HEK293 (cell line): ENCODE measurements around the gene GRAMD1B.
A peak's percentile ranks its signal among the peaks of the same experiment; 100 is the strongest.

Experiments used
- ATF2 ChIP-seq: fragments of 450-650 bp; formaldehyde crosslinking; IDR thresholded peaks from 2 replicates; pipeline ENCODE4 v1.5.1; 2016; ENCODE audit warnings: missing biosample characterization, missing genetic modification characterization, low read depth
- EGR2 ChIP-seq: fragments of 450-650 bp; formaldehyde crosslinking; IDR thresholded peaks from 2 replicates; pipeline ENCODE4 v1.5.1; 2016; ENCODE audit warnings: low read depth, missing biosample characterization, missing genetic modification characterization
- FEZF1 ChIP-seq: fragments of 450-650 bp; formaldehyde crosslinking; IDR thresholded peaks from 2 replicates; pipeline ENCODE4 v1.5.1; 2016; ENCODE audit warnings: missing biosample characterization, missing genetic modification characterization
- GLI2 ChIP-seq: fragments of 450-650 bp; formaldehyde crosslinking; IDR thresholded peaks from 2 replicates; pipeline ENCODE4; 2017; ENCODE audit warnings: missing biosample characterization, missing genetic modification characterization, low read depth, borderline replicate concordance
- GLI4 ChIP-seq: fragments of 450-650 bp; formaldehyde crosslinking; IDR thresholded peaks from 2 replicates; pipeline ENCODE4 v1.5.1; 2016; ENCODE audit warnings: missing biosample characterization, missing genetic modification characterization
- GLIS1 ChIP-seq: fragments of 450-650 bp; formaldehyde crosslinking; IDR thresholded peaks from 2 replicates; pipeline ENCODE4 v1.5.1; 2016; ENCODE audit warnings: missing biosample characterization, missing genetic modification characterization
- IKZF3 ChIP-seq: fragments of 450-650 bp; IDR thresholded peaks from 2 replicates; pipeline ENCODE4 v1.5.0; 2018; ENCODE audit warnings: missing biosample characterization, mild to moderate bottlenecking, missing genetic modification characterization, moderate library complexity
- KLF1 ChIP-seq: fragments of 450-650 bp; formaldehyde crosslinking; IDR thresholded peaks from 2 replicates; pipeline ENCODE4 v1.5.1; 2016; ENCODE audit warnings: missing biosample characterization, missing genetic modification characterization
- KLF16 ChIP-seq: fragments of 450-650 bp; formaldehyde crosslinking; IDR thresholded peaks from 2 replicates; pipeline ENCODE4 v1.5.1; 2017; ENCODE audit warnings: missing biosample characterization, missing genetic modification characterization
- MEIS1 ChIP-seq: sonication (generic); formaldehyde crosslinking; IDR thresholded peaks from 2 replicates; pipeline ENCODE4 v1.8.1; 2022; ENCODE audit warnings: missing genetic modification reagents, mild to moderate bottlenecking, borderline replicate concordance
- SP7 ChIP-seq: fragments of 450-650 bp; formaldehyde crosslinking; IDR thresholded peaks from 2 replicates; pipeline ENCODE4 v1.5.1; 2016; ENCODE audit warnings: missing biosample characterization, missing genetic modification characterization
- ZBTB11 ChIP-seq: fragments of 450-650 bp; formaldehyde crosslinking; conservative IDR thresholded peaks from 2 replicates; pipeline ENCODE4 v1.5.1; 2016; ENCODE audit warnings: low read depth, missing biosample characterization, missing genetic modification characterization
- ZBTB17 ChIP-seq: fragments of 450-650 bp; formaldehyde crosslinking; IDR thresholded peaks from 2 replicates; pipeline ENCODE4 v1.5.1; 2016; ENCODE audit warnings: missing biosample characterization, missing genetic modification characterization
- ZBTB20 ChIP-seq: fragments of 450-650 bp; formaldehyde crosslinking; IDR thresholded peaks from 2 replicates; pipeline ENCODE4 v1.5.1; 2016; ENCODE audit warnings: missing biosample characterization, missing genetic modification characterization
- ZBTB21 ChIP-seq: fragments of 450-650 bp; formaldehyde crosslinking; IDR thresholded peaks from 2 replicates; pipeline ENCODE4 v1.5.1; 2017; ENCODE audit warnings: missing biosample characterization, missing genetic modification characterization
- ZBTB8A ChIP-seq: fragments of 450-650 bp; formaldehyde crosslinking; IDR thresholded peaks from 2 replicates; pipeline ENCODE4 v1.5.1; 2016; ENCODE audit warnings: missing biosample characterization, missing genetic modification characterization
- ZFP69B ChIP-seq: fragments of 450-650 bp; formaldehyde crosslinking; IDR thresholded peaks from 2 replicates; pipeline ENCODE4 v1.5.1; 2016; ENCODE audit warnings: missing biosample characterization, missing genetic modification characterization
- ZIC2 ChIP-seq: fragments of 450-650 bp; formaldehyde crosslinking; IDR thresholded peaks from 2 replicates; pipeline ENCODE4 v1.5.1; 2016; ENCODE audit warnings: missing biosample characterization, missing genetic modification characterization
- ZNF121 ChIP-seq: fragments of 450-650 bp; formaldehyde crosslinking; IDR thresholded peaks from 2 replicates; pipeline ENCODE4 v1.5.1; 2016; ENCODE audit warnings: missing biosample characterization, missing genetic modification characterization
- ZNF335 ChIP-seq: fragments of 450-650 bp; formaldehyde crosslinking; conservative IDR thresholded peaks from 2 replicates; pipeline ENCODE4 v1.5.1; 2016; ENCODE audit warnings: missing biosample characterization, missing genetic modification characterization
- ZNF394 ChIP-seq: fragments of 450-650 bp; formaldehyde crosslinking; IDR thresholded peaks from 2 replicates; pipeline ENCODE4 v1.5.1; 2016; ENCODE audit warnings: missing biosample characterization, missing genetic modification characterization, mild to moderate bottlenecking, moderate library complexity, borderline replicate concordance
- ZNF561 ChIP-seq: fragments of 450-650 bp; IDR thresholded peaks from 2 replicates; pipeline ENCODE4 v1.5.1; 2018; ENCODE audit warnings: missing biosample characterization, missing genetic modification characterization, borderline replicate concordance
- ZNF600 ChIP-seq: fragments of 450-650 bp; formaldehyde crosslinking; IDR thresholded peaks from 2 replicates; pipeline ENCODE4 v1.5.1; 2016; ENCODE audit warnings: missing biosample characterization, missing genetic modification characterization
- ZNF626 ChIP-seq: fragments of 450-650 bp; sonication (Bioruptor Pico); formaldehyde crosslinking; IDR thresholded peaks from 2 replicates; pipeline ENCODE4 v1.5.1; 2018; ENCODE audit warnings: missing biosample characterization, missing genetic modification characterization, inconsistent platforms
- ZNF629 ChIP-seq: fragments of 450-650 bp; formaldehyde crosslinking; IDR thresholded peaks from 2 replicates; pipeline ENCODE4 v1.5.1; 2017; ENCODE audit warnings: missing biosample characterization, missing genetic modification characterization
- ZNF660 ChIP-seq: fragments of 450-650 bp; IDR thresholded peaks from 2 replicates; pipeline ENCODE4 v1.5.1; 2018; ENCODE audit warnings: missing biosample characterization, mild to moderate bottlenecking, missing genetic modification characterization
- ZNF76 ChIP-seq: fragments of 450-650 bp; formaldehyde crosslinking; IDR thresholded peaks from 2 replicates; pipeline ENCODE4; 2016; ENCODE audit warnings: low read depth, missing biosample characterization, missing genetic modification characterization, borderline replicate concordance
- ZNF837 ChIP-seq: fragments of 450-650 bp; formaldehyde crosslinking; IDR thresholded peaks from 2 replicates; pipeline ENCODE4 v1.5.1; 2016; ENCODE audit warnings: missing biosample characterization, missing genetic modification characterization
- ZSCAN30 ChIP-seq: fragments of 450-650 bp; IDR thresholded peaks from 2 replicates; pipeline ENCODE4 v1.5.1; 2018; ENCODE audit warnings: missing biosample characterization, mild to moderate bottlenecking, missing genetic modification characterization, moderate library complexity
- ZXDB ChIP-seq: fragments of 450-650 bp; formaldehyde crosslinking; IDR thresholded peaks from 2 replicates; pipeline ENCODE4 v1.5.1; 2016; ENCODE audit warnings: missing biosample characterization, missing genetic modification characterization
- TF ChIP-seq, protein P1 (sequence below): fragments of 450-650 bp; formaldehyde crosslinking; IDR thresholded peaks from 2 replicates; pipeline ENCODE4 v1.5.1; 2016; ENCODE audit warnings: missing biosample characterization, missing genetic modification characterization
- TF ChIP-seq, protein P2 (sequence below): fragments of 450-650 bp; formaldehyde crosslinking; IDR thresholded peaks from 2 replicates; pipeline ENCODE4 v1.5.1; 2016; ENCODE audit warnings: missing biosample characterization, missing genetic modification characterization
- TF ChIP-seq, protein P3 (sequence below): fragments of 450-650 bp; formaldehyde crosslinking; IDR thresholded peaks from 2 replicates; pipeline ENCODE4 v1.5.1; 2016; ENCODE audit warnings: missing biosample characterization, missing genetic modification characterization

The GRAMD1B gene

GRCh38 chr11:123654566-123655081 lies 224.6 kb downstream of the GRAMD1B start, which contains the start of gene SCN3B (continued):
- peak; percentile 92 for TF ChIP-seq ATF2 (tag by site-specific recombination)
- no peak for TF ChIP-seq ZFP69B (tag by site-specific recombination)
- TF ChIP-seq ZBTB20 (tag by site-specific recombination): peak; percentile 72
- no peak for TF ChIP-seq ZSCAN30 (tag by site-specific recombination)
- peak; percentile 82 for TF ChIP-seq IKZF3 (tag by site-specific recombination)
- no peak for TF ChIP-seq ZNF837 (tag by site-specific recombination)
- TF ChIP-seq ZNF660 (tag by site-specific recombination): peak; percentile 73
- TF ChIP-seq ZNF121: no peak
- peak; percentile 92 for TF ChIP-seq ZBTB8A (tag by site-specific recombination)
- 0 out of 2 replicates have a peak, but pooled peaks have one; percentile 19 for TF ChIP-seq ZNF600 (tag by site-specific recombination)
- no peak; the same call in 1 of the 2 replicates for TF ChIP-seq ZNF394
- TF ChIP-seq ZNF335 (tag by site-specific recombination): 0 out of 2 replicates have a peak, but pooled peaks have one; percentile 24
- TF ChIP-seq MEIS1 (CRISPR knock-in tag): peak; percentile 65; the same call in 1 of the 2 replicates
- TF ChIP-seq ZNF76 (tag by site-specific recombination): 0 out of 2 replicates have a peak, but pooled peaks have one; percentile 40
- peak; percentile 86 for TF ChIP-seq SP7 (tag by site-specific recombination)
- TF ChIP-seq, protein P1, sequence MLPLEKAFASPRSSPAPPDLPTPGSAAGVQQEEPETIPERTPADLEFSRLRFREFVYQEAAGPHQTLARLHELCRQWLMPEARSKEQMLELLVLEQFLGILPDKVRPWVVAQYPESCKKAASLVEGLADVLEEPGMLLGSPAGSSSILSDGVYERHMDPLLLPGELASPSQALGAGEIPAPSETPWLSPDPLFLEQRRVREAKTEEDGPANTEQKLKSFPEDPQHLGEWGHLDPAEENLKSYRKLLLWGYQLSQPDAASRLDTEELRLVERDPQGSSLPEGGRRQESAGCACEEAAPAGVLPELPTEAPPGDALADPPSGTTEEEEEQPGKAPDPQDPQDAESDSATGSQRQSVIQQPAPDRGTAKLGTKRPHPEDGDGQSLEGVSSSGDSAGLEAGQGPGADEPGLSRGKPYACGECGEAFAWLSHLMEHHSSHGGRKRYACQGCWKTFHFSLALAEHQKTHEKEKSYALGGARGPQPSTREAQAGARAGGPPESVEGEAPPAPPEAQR: no peak
- TF ChIP-seq KLF16 (tag by site-specific recombination): 0 out of 2 replicates have a peak, but pooled peaks have one; percentile 58
- TF ChIP-seq ZNF629 (tag by site-specific recombination): peak; percentile 69
- TF ChIP-seq, protein P2, sequence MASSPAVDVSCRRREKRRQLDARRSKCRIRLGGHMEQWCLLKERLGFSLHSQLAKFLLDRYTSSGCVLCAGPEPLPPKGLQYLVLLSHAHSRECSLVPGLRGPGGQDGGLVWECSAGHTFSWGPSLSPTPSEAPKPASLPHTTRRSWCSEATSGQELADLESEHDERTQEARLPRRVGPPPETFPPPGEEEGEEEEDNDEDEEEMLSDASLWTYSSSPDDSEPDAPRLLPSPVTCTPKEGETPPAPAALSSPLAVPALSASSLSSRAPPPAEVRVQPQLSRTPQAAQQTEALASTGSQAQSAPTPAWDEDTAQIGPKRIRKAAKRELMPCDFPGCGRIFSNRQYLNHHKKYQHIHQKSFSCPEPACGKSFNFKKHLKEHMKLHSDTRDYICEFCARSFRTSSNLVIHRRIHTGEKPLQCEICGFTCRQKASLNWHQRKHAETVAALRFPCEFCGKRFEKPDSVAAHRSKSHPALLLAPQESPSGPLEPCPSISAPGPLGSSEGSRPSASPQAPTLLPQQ (tag by site-specific recombination): peak; percentile 19; the same call in 1 of the 2 replicates
- peak; percentile 72 for TF ChIP-seq FEZF1 (tag by site-specific recombination)
- TF ChIP-seq ZBTB21 (tag by site-specific recombination): peak; percentile 61
- TF ChIP-seq GLI4 (tag by site-specific recombination): no peak
- peak; percentile 8; the same call in 1 of the 2 replicates for TF ChIP-seq KLF1 (tag by site-specific recombination)
- no peak for TF ChIP-seq GLI2
- peak; percentile 65; the same call in 1 of the 2 replicates for TF ChIP-seq ZBTB11 (tag by site-specific recombination)
- TF ChIP-seq, protein P3, sequence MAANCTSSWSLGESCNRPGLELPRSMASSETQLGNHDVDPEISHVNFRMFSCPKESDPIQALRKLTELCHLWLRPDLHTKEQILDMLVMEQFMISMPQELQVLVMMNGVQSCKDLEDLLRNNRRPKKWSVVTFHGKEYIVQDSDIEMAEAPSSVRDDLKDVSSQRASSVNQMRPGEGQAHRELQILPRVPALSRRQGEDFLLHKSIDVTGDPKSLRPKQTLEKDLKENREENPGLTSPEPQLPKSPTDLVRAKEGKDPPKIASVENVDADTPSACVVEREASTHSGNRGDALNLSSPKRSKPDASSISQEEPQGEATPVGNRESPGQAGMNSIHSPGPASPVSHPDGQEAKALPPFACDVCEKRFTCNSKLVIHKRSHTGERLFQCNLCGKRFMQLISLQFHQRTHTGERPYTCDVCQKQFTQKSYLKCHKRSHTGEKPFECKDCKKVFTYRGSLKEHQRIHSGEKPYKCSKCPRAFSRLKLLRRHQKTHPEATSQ (tag by site-specific recombination): no peak
- TF ChIP-seq EGR2: peak; percentile 93
- no peak for TF ChIP-seq ZNF561 (tag by site-specific recombination)
- no peak for TF ChIP-seq ZXDB (tag by site-specific recombination)
- peak; percentile 56; the same call in 1 of the 2 replicates for TF ChIP-seq GLIS1 (tag by site-specific recombination)
- peak; percentile 69; the same call in 1 of the 2 replicates for TF ChIP-seq ZBTB17 (tag by site-specific recombination)
- peak; percentile 69 for TF ChIP-seq ZIC2 (tag by site-specific recombination)
- TF ChIP-seq ZNF626 (tag by site-specific recombination): no peak
